Mesothelial cell of epicardium (in vitro differentiated cells): ENCODE results near the gene TBX19. TPM values are rescaled to one million over a fixed set of nuclear protein-coding genes. Genes with fewer than 3 reads are reported as not detected.

Experiments
- DNase-seq, 2 experiments: peaks; one replicate each; pipeline ENCODE4 v3.0.0; 2021; ENCODE audit warnings: low spot score in 2 of 2; ENCODE audit not compliant: unreplicated experiment in 2 of 2
- H3K27ac Mint-ChIP-seq: 2 replicates; pipeline ENCODE4 v1.8.0; 2021; ENCODE audit warnings: mixed read lengths
- H3K27me3 Mint-ChIP-seq: 2 replicates; pipeline ENCODE4 v1.8.0; 2021; ENCODE audit warnings: low read depth, mixed read lengths
- H3K36me3 Mint-ChIP-seq: 2 replicates; pipeline ENCODE4 v1.8.0; 2021; ENCODE audit warnings: mixed read lengths
- H3K4me1 Mint-ChIP-seq: 2 replicates; pipeline ENCODE4 v1.8.0; 2021; ENCODE audit warnings: mixed read lengths
- H3K4me3 Mint-ChIP-seq: 2 replicates; pipeline ENCODE4 v1.8.0; 2021; ENCODE audit warnings: mild to moderate bottlenecking, moderate library complexity, mixed read lengths
- H3K9me3 Mint-ChIP-seq: 2 replicates; pipeline ENCODE4 v1.8.0; 2021; ENCODE audit warnings: mixed read lengths
- total RNA-seq: library from RNA; stranded (reverse); gene quantifications from 3 replicates; pipeline ENCODE4 v1.2.1, GENCODE V29; 2021
- TF ChIP-seq, protein P1 (sequence below): fragments of 200-600 bp; sonication (generic); IDR thresholded peaks from one replicate; pipeline ENCODE4 v1.5.0; 2021; ENCODE audit warnings: antibody characterized with exemption; ENCODE audit not compliant: unreplicated experiment

TBX19 gene
- total RNA-seq, 1 donor from 2014 or later: 2.4 TPM

DNA sequence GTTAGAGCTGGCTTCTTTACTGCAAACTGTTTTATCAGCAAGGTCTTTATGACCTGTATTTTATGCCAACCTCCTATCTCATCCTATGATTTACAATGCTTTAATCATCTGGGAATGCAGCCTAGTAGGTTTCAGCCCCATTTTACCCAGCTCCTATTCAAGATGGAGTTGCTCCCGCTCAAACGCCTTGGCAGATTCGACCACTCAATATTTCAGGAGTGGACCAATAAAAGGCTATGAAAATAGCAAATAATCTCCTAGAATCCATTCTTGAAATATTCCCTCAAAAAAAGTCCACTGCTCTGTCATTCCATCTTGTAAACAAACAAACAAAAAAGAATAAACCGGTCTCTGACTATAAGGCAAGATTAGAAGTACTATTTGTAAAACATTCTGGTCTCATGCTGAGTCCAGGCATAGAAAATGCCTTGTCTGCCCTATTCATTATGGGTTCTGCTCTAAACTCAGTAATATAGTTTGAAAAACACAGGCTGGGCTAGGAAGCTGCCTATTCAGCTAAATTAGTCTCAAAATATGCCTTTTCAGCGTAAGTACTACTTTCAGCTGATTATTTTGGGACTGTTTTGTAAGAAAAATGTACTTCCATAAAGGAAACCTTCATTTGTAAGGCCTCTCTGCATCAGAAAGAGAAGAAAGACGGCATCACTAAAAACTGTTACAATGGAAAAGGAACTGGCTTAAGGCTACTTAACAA lies 53.0 kb downstream of the TBX19 start:
- Mint-ChIP-seq H3K27ac (no peak overlapping the region), H3K4me1 (peaks cover 9% of the 10 kb centered on the region)

GRCh38 chr1:168335500-168335899 lies 54.8 kb downstream of the TBX19 start:
- TF ChIP-seq, protein P1, sequence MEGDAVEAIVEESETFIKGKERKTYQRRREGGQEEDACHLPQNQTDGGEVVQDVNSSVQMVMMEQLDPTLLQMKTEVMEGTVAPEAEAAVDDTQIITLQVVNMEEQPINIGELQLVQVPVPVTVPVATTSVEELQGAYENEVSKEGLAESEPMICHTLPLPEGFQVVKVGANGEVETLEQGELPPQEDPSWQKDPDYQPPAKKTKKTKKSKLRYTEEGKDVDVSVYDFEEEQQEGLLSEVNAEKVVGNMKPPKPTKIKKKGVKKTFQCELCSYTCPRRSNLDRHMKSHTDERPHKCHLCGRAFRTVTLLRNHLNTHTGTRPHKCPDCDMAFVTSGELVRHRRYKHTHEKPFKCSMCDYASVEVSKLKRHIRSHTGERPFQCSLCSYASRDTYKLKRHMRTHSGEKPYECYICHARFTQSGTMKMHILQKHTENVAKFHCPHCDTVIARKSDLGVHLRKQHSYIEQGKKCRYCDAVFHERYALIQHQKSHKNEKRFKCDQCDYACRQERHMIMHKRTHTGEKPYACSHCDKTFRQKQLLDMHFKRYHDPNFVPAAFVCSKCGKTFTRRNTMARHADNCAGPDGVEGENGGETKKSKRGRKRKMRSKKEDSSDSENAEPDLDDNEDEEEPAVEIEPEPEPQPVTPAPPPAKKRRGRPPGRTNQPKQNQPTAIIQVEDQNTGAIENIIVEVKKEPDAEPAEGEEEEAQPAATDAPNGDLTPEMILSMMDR: no peak
- no peak for DNase-seq
- Mint-ChIP-seq H3K4me1 (peaks cover 9% of the 10 kb centered on the region), H3K9me3 (peaks cover 7% of the 10 kb centered on the region), H3K36me3 (no peaks in the 10 kb centered on the region), H3K4me3 (no peak overlapping the region), H3K27me3 (no peaks in the 10 kb centered on the region), H3K27ac (no peak overlapping the region)

More for the DNA sequence above, 53.0 kb downstream of the TBX19 start:
- Mint-ChIP-seq H3K27me3 (no peaks in the 10 kb centered on the region), H3K36me3 (no peaks in the 10 kb centered on the region), H3K4me3 (no peak overlapping the region), H3K9me3 (peaks cover 7% of the 10 kb centered on the region)
- TF ChIP-seq, protein P1: no peak
- no peak for DNase-seq

GRCh38 chr1:168338589-168339503 lies 58.2 kb downstream of the TBX19 start:
- peaks cover 9% of the 10 kb centered on the region for H3K4me1 Mint-ChIP-seq
- no peaks in the 10 kb centered on the region for H3K36me3 Mint-ChIP-seq
- no peak for DNase-seq
- no peak overlapping the region for H3K27ac Mint-ChIP-seq
- no peaks in the 10 kb centered on the region for H3K27me3 Mint-ChIP-seq
- peaks cover 7% of the 10 kb centered on the region for H3K9me3 Mint-ChIP-seq
- no peak overlapping the region for H3K4me3 Mint-ChIP-seq
- TF ChIP-seq, protein P1: no peak

DNA sequence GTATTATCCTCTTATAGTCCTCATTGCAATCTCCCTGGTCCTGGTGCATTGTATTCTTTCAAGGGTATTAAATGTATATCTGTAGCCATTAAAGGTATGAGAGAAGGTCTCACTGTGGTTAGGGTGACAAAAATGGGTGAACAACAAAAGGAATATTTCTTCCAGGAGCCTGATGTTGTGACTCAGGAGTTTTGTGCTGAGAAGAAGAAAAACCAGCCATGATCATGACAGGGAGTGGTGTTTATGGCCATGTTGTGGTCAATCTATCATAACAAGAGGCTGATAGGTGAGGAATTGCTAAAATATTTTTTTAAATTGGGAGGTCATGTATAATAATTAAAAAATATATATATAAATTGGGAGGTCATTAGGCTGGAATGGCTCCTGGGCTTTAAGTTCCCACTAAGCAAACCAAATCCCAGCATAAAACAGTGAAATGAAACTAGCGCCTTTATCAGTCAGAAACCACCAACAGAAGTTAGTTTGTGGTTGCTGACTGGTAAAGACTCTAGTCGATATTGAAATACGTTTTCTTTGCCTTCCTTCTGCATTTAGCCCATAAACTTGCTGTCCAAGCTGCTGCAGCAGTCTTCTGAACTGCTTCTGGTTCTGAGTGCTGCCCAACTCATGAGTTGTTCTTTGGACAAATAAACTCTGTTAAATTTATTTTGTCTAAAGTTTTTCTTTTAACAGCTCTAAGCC lies 60.3 kb downstream of the TBX19 start:
- Mint-ChIP-seq H3K4me1 (peaks cover 7% of the 10 kb centered on the region), H3K27ac (no peak overlapping the region), H3K4me3 (no peak overlapping the region), H3K27me3 (no peaks in the 10 kb centered on the region), H3K9me3 (peaks cover 7% of the 10 kb centered on the region), H3K36me3 (no peaks in the 10 kb centered on the region)
- no peak for DNase-seq
- TF ChIP-seq, protein P1: no peak

GRCh38 chr1:168341483-168341975 lies 60.9 kb downstream of the TBX19 start:
- H3K9me3 Mint-ChIP-seq: peaks cover 7% of the 10 kb centered on the region
- peaks cover 7% of the 10 kb centered on the region for H3K4me1 Mint-ChIP-seq
- DNase-seq: no peak
- TF ChIP-seq, protein P1: no peak
- H3K4me3 Mint-ChIP-seq: no peak overlapping the region
- no peaks in the 10 kb centered on the region for H3K36me3 Mint-ChIP-seq
- H3K27me3 Mint-ChIP-seq: no peaks in the 10 kb centered on the region
- H3K27ac Mint-ChIP-seq: no peak overlapping the region
